22Rv1 (cell line): Measurements from ENCODE around the gene ZCCHC7.

Experiments used
- CTCF ChIP-seq: fragments of 450-650 bp; IDR thresholded peaks from 2 replicates; pipeline ENCODE4 v1.5.1; 2017; ENCODE audit warnings: mild to moderate bottlenecking
- ZFX ChIP-seq: fragments of 450-650 bp; IDR thresholded peaks from 2 replicates; pipeline ENCODE4 v1.6.1; 2017; ENCODE audit warnings: antibody characterized with exemption, borderline replicate concordance

GRCh38 chr9:37255187-37255586 is 134.8 kb downstream of the ZCCHC7 start:
- TF ChIP-seq CTCF, result no peak
- no peak for TF ChIP-seq ZFX
